Chondrocyte (in vitro differentiated cells): Measurements from ENCODE around the gene PRKAG2. TPM values are rescaled to one million over a fixed set of nuclear protein-coding genes. Genes with fewer than 3 reads are reported as not detected.

Source experiments
- DNase-seq: peaks from one replicate; pipeline ENCODE4 v3.0.0; 2021; ENCODE audit warnings: mixed read lengths, low spot score
- H3K27ac Mint-ChIP-seq: one replicate; pipeline ENCODE4 v1.8.0; 2021; ENCODE audit warnings: mild to moderate bottlenecking, moderate library complexity, mixed read lengths; ENCODE audit not compliant: unreplicated experiment
- H3K27me3 Mint-ChIP-seq: 2 replicates; pipeline ENCODE4 v1.8.0; 2021; ENCODE audit warnings: low read depth, mixed read lengths
- H3K36me3 Mint-ChIP-seq: 2 replicates; pipeline ENCODE4 v1.8.0; 2021; ENCODE audit warnings: low read depth, mixed read lengths
- H3K4me1 Mint-ChIP-seq: 2 replicates; pipeline ENCODE4 v1.8.0; 2021; ENCODE audit warnings: low read depth, mild to moderate bottlenecking, mixed read lengths
- H3K4me3 Mint-ChIP-seq: one replicate; pipeline ENCODE4 v1.8.0; 2021; ENCODE audit warnings: mild to moderate bottlenecking, moderate library complexity, mixed read lengths; ENCODE audit not compliant: unreplicated experiment
- H3K9me3 Mint-ChIP-seq: 2 replicates; pipeline ENCODE4 v1.8.0; 2021; ENCODE audit warnings: low read depth, mixed read lengths
- total RNA-seq: library from RNA; stranded (reverse); gene quantifications from 3 replicates; pipeline ENCODE4 v1.2.1, GENCODE V29; 2021
- TF ChIP-seq, protein P1 (sequence below): fragments of 200-600 bp; sonication (generic); IDR thresholded peaks from 2 replicates; pipeline ENCODE4 v1.5.0; 2021; ENCODE audit warnings: antibody characterized with exemption, mild to moderate bottlenecking, moderate library complexity

The PRKAG2 gene
- total RNA-seq, 1 donor from 2014 or later: 35.4 TPM

- no peak overlapping the region for H3K27ac Mint-ChIP-seq
- H3K4me1 Mint-ChIP-seq: peaks cover 4% of the 10 kb centered on the region
- TF ChIP-seq, protein P1, sequence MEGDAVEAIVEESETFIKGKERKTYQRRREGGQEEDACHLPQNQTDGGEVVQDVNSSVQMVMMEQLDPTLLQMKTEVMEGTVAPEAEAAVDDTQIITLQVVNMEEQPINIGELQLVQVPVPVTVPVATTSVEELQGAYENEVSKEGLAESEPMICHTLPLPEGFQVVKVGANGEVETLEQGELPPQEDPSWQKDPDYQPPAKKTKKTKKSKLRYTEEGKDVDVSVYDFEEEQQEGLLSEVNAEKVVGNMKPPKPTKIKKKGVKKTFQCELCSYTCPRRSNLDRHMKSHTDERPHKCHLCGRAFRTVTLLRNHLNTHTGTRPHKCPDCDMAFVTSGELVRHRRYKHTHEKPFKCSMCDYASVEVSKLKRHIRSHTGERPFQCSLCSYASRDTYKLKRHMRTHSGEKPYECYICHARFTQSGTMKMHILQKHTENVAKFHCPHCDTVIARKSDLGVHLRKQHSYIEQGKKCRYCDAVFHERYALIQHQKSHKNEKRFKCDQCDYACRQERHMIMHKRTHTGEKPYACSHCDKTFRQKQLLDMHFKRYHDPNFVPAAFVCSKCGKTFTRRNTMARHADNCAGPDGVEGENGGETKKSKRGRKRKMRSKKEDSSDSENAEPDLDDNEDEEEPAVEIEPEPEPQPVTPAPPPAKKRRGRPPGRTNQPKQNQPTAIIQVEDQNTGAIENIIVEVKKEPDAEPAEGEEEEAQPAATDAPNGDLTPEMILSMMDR: no peak
- H3K36me3 Mint-ChIP-seq: no peaks in the 10 kb centered on the region
- no peak overlapping the region for H3K4me3 Mint-ChIP-seq
- H3K9me3 Mint-ChIP-seq: no peaks in the 10 kb centered on the region
- peaks cover 2% of the 10 kb centered on the region for H3K27me3 Mint-ChIP-seq
- DNase-seq: no peak
Measured at GRCh38 chr7:151716323-151716722, 160.6 kb downstream of the PRKAG2 start.

- Mint-ChIP-seq H3K4me3 (no peak overlapping the region), H3K9me3 (no peaks in the 10 kb centered on the region), H3K36me3 (no peaks in the 10 kb centered on the region), H3K4me1 (peaks cover 4% of the 10 kb centered on the region), H3K27ac (no peak overlapping the region), H3K27me3 (peaks cover 2% of the 10 kb centered on the region)
- DNase-seq: no peak
- TF ChIP-seq, protein P1: no peak
Measured at GRCh38 chr7:151715666-151716315, 161.1 kb downstream of the PRKAG2 start.

DNA sequence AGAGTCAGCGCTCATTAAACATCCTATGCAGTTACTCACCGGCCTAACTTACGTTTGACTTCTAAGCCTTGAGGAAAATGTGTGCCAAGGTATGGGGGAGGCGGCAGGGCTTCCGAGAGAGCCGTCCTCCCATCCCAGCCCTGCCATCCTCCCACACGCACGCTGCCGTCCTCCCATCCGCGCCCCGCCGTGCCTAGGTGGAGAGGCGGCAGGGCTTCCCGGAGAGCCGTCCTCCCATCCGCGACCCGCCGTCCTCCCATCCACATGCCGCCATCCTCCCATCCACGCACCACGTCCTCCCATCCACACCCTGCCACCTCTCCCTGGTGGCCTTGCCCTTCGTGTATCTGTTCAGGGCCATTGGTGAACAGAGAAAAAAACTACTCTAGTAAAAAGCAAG is 162.7 kb downstream of the PRKAG2 start:
- H3K4me3 Mint-ChIP-seq: no peak overlapping the region
- TF ChIP-seq, protein P1: no peak
- no peaks in the 10 kb centered on the region for H3K4me1 Mint-ChIP-seq
- H3K27ac Mint-ChIP-seq: no peak overlapping the region
- no peaks in the 10 kb centered on the region for H3K9me3 Mint-ChIP-seq
- no peak for DNase-seq
- H3K27me3 Mint-ChIP-seq: no peaks in the 10 kb centered on the region
- no peaks in the 10 kb centered on the region for H3K36me3 Mint-ChIP-seq

DNA sequence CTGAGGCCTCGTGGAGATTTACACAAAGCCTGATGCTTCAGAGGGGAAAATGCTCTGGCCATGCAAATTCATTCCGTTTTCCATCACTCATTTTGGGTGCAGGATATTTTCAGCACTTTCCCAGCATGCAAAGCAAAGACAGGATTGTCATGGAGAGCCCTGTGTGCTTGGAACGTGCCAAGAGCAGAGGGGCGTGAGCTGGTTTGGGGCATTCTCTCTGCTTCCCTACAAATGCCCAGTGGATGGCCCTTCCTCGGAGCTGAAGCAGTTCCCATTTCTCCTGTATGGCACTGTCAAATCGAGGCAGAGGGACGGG is 164.1 kb downstream of the PRKAG2 start:
- H3K36me3 Mint-ChIP-seq: no peaks in the 10 kb centered on the region
- no peaks in the 10 kb centered on the region for H3K27me3 Mint-ChIP-seq
- no peak for DNase-seq
- H3K4me3 Mint-ChIP-seq: no peak overlapping the region
- TF ChIP-seq, protein P1: no peak
- no peaks in the 10 kb centered on the region for H3K4me1 Mint-ChIP-seq
- H3K27ac Mint-ChIP-seq: no peak overlapping the region
- no peaks in the 10 kb centered on the region for H3K9me3 Mint-ChIP-seq

- Mint-ChIP-seq H3K4me1 (no peaks in the 10 kb centered on the region), H3K4me3 (no peak overlapping the region), H3K9me3 (no peaks in the 10 kb centered on the region), H3K27ac (no peak overlapping the region), H3K36me3 (no peaks in the 10 kb centered on the region), H3K27me3 (no peaks in the 10 kb centered on the region)
- no peak for DNase-seq
- TF ChIP-seq, protein P1: no peak
Measured at GRCh38 chr7:151711906-151712809, 164.8 kb downstream of the PRKAG2 start.
